Effector memory CD4-positive, alpha-beta T cell (primary cell): Measurements from ENCODE around the gene PRRG3.
A peak's percentile ranks its signal among the peaks of the same experiment; 100 is the strongest.

Experiments
- DNase-seq, 3 donors: peaks; one replicate each; pipeline ENCODE4 v3.0.0-alpha.2; 2020
- H3K27ac ChIP-seq: 2 replicates; pipeline ENCODE4 v1.7.0; 2013; ENCODE audit warnings: mild to moderate bottlenecking, low read length, moderate library complexity; ENCODE audit not compliant: insufficient read depth, poor library complexity, severe bottlenecking
- H3K27me3 ChIP-seq: replicated peaks from 2 replicates; pipeline ENCODE4 v1.7.0; 2013; ENCODE audit warnings: mild to moderate bottlenecking, low read length; ENCODE audit not compliant: insufficient read depth, control insufficient read depth, poor library complexity, severe bottlenecking
- H3K36me3 ChIP-seq: 2 replicates; pipeline ENCODE4 v1.7.0; 2013; ENCODE audit warnings: mild to moderate bottlenecking, low read length, moderate library complexity; ENCODE audit not compliant: control insufficient read depth, insufficient read depth
- H3K4me1 ChIP-seq: 2 replicates; pipeline ENCODE4 v1.7.0; 2013; ENCODE audit warnings: low read length, mild to moderate bottlenecking; ENCODE audit not compliant: control insufficient read depth, insufficient read depth, poor library complexity, severe bottlenecking
- H3K4me3 ChIP-seq: 2 replicates; pipeline ENCODE4 v1.7.0; 2013; ENCODE audit warnings: low read length, low read depth, mild to moderate bottlenecking; ENCODE audit not compliant: insufficient read depth, poor library complexity, severe bottlenecking
- H3K9me3 ChIP-seq: 2 replicates; pipeline ENCODE4 v1.7.0; 2013; ENCODE audit warnings: mild to moderate bottlenecking, low read length, moderate library complexity; ENCODE audit not compliant: control insufficient read depth
- total RNA-seq, 3 donors: gene quantifications; one replicate each; lab custom pipeline; 2026; lab: John Stamatoyannopoulos, UW

The PRRG3 gene
- 0 reads per million in 3 donors for total RNA-seq

DNA sequence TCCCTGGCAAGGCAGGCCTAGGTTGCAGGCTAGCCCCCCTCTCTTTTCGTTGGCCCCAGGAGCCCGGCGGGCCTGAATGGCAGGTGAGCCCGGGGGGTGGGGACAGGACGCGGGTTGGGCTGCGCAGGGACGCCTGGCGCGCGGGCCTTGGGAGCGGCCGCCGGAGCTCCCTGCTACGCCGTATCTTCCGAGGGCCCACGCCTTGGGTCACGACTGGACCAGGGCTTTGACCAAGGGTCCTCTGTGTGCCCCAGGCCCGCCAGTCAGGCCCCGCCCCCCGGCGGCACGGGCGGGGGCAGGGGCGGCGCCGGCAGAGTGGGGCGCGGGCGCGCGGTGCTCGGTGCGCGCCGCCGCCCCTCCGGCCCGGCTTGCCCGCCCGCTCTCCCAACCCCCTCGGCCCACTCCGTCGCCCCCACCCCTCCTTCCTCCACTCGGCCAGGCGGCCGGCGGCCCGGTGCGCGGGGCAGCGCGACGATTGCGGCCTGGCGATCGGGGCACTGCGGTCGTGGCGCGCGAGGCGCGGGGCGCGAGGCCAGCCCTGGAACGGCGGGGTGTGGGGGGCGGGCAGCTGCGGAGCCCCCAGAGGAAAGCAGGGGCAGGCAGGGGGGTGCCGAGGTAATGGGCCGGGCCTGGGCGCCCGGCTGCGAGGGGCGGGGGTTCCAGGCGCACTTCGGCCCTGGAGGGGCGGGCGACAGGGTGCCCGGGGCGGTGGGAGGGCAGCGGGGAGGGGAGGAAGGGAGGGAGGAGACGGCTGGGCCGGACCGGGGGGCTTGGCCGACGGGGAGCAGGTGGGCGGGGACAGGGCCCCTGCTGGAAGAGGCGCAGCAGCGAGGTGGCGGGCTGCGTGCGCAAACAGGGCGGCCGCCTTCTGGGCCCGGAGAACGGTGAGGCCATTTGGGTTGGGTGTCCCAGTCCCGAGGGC lies at the start of gene PRRG3:
Gene PRRG3 (plus strand): TSS at position 798 of the 922 bp plus-strand sequence. CDS start 3,357 bp downstream, outside the sequence.
- no peak for DNase-seq
- H3K27ac ChIP-seq, result no peak within 1 kb of the TSS
- no peaks in the 10 kb centered on the region for H3K4me1 ChIP-seq
- H3K9me3 ChIP-seq, result no peaks in the 10 kb centered on the region
- H3K36me3 ChIP-seq, result no peaks in the 10 kb centered on the region
- H3K4me3 ChIP-seq, result no peak within 1 kb of the TSS
- H3K27me3 ChIP-seq, result no peaks in the 10 kb centered on the region

DNA sequence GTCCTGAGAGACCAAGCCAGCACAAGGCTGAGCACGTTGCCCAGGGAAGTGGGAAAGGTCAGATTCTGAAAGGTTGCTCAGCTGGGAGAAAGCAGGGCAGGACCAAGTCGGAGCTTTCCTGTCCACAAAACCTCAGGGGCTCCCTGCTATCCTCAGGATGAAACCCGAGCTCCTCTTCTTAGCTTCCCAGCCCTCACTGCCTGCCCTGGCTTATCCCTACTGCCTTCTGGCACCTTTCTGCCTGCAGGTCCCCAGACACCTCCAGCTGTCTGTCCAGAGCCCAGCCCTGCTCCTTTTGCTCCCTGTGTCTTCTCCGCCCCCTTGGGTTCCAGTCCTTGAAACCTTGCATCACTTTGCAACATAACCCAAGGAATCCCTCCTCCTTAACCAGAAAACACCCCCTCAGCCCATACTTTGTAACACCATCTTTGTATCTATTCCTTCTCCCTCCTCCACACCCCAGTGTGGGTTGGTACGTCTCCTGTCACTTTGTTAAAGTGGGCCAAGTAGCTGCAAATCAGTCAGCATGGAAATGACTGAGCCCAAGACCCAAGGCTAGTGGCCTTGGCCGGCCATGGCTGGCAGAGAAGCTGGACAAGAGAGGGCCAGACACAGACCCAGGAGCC lies 20.0 kb upstream of the PRRG3 start:
- Histone ChIP-seq H3K27ac (no peak overlapping the region), H3K9me3 (no peaks in the 10 kb centered on the region), H3K36me3 (no peaks in the 10 kb centered on the region), H3K27me3 (no peaks in the 10 kb centered on the region), H3K4me1 (no peaks in the 10 kb centered on the region), H3K4me3 (no peak overlapping the region)
- no peak for DNase-seq

DNA sequence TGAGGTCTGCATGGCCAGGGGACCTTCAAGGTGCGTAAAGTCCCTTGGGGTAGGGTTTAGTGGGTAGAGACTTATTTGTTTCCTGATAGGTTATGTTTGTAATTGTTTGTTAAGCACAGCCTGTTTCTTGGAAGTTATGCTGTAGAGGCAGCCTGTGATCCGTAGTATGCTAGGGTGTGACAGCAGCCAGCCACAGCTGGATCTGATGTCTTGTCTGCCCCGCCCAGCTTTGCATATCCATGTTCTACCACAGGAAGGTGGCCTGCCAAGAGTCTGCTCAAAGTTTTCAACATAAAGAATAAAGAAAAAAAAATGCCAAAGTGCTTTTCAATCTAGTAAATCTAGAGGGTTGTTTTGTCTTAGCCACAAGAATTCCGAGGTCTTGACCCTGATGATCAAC lies 19.1 kb upstream of the PRRG3 start:
- Histone ChIP-seq H3K36me3 (no peaks in the 10 kb centered on the region), H3K27me3 (no peaks in the 10 kb centered on the region), H3K4me3 (no peak overlapping the region), H3K27ac (no peak overlapping the region), H3K9me3 (no peaks in the 10 kb centered on the region), H3K4me1 (no peaks in the 10 kb centered on the region)
- no peak for DNase-seq

DNA sequence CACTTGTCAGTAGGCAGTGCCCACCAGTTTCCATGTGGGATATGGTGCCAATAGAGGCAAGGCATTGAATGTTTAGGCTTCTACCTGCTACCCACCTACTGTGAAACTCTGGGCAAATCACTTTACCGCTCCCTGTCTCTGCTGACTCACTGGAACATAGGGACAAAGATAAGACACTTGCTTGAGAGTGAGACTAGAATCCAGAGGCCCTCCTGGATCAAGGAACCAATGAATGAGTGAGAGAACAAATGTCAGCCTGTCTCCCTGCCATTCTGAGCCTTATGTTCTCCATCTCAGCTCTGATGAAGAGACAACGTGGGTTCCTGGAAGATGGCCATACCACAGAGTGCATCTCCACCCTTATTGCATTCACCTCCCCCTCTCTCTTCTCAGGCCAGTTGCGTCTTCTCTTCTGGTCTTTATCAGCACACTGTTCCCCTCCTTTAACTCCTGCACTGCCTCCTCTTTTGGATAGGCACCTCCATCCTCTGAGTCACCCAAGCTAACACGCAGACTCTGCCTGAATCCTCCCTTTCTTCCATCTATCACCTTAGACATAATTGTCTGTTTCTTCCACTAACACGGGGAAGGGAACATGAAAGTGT lies 15.4 kb upstream of the PRRG3 start:
- Histone ChIP-seq H3K4me1 (no peaks in the 10 kb centered on the region), H3K27ac (no peak overlapping the region), H3K36me3 (no peaks in the 10 kb centered on the region), H3K27me3 (no peaks in the 10 kb centered on the region), H3K9me3 (no peaks in the 10 kb centered on the region), H3K4me3 (no peak overlapping the region)
- no peak for DNase-seq

DNA sequence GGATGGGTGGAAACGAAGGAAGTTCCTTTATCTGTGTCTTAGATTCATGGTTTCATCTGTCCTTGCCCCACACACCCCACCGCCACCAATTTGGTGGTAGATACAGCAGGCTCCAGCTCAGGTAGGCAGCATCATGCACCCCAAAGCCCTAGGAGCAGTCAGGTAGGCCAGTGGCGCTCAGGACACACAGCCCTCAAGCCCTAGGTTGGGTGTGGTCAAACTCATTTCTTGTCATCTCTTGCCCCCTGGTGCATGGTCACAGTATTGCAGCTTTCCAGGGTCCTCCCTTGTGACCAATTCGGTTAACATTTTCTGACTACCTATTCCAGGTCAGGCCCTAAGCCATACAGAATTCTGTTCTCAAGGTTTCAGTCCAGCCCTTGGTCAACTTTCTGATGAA lies 14.5 kb upstream of the PRRG3 start:
- Histone ChIP-seq H3K9me3 (no peaks in the 10 kb centered on the region), H3K36me3 (no peaks in the 10 kb centered on the region), H3K4me3 (no peak overlapping the region), H3K27me3 (no peaks in the 10 kb centered on the region), H3K27ac (no peak overlapping the region), H3K4me1 (no peaks in the 10 kb centered on the region)
- peak; percentile 6 to 31 (median 6) for DNase-seq

DNA sequence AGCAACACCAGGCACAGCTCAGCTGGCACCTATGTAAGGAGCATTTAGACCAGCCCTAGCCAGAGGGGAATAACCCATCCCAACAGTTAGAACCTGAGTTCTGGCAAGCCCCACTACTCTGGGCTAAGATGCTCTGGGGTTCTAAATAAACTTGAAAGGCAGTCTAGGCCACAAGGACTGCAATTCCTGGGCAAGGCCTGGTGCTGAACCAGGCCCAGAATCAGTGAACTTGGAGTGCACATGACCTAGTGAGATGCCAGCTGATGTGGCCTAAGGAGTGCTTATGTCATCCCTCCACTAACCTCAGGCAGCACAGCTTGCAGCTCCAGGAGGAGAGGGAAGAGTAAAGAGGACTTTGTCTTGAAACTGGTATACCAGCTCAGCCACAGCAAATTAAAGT lies 7.6 kb upstream of the PRRG3 start:
- DNase-seq, result no peak
- no peaks in the 10 kb centered on the region for H3K9me3 ChIP-seq
- H3K4me3 ChIP-seq, result no peak overlapping the region
- no peaks in the 10 kb centered on the region for H3K36me3 ChIP-seq
- no peaks in the 10 kb centered on the region for H3K27me3 ChIP-seq
- no peaks in the 10 kb centered on the region for H3K4me1 ChIP-seq
- no peak overlapping the region for H3K27ac ChIP-seq

DNA sequence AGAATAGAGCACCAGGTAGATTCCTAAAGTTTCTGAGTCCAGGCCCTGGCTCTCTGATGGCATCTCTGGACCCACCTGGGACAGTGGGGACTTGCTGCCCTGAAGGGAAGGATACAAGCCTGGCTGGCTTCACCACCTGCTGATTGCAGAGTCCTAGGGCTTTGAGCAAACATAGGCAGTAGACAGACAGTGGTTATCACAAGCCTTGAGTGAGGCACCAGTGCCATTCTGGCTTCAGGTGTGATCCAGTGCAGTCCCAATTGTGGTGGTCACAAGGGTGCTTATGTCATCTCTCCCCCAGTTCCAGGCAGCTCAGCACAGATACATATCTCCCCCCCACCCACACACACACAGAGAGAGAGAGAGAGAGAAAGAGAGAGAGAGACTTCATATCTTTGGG lies 6.6 kb upstream of the PRRG3 start:
- H3K9me3 ChIP-seq, result no peaks in the 10 kb centered on the region
- no peaks in the 10 kb centered on the region for H3K4me1 ChIP-seq
- no peaks in the 10 kb centered on the region for H3K36me3 ChIP-seq
- no peaks in the 10 kb centered on the region for H3K27me3 ChIP-seq
- no peak overlapping the region for H3K4me3 ChIP-seq
- no peak for DNase-seq
- no peak overlapping the region for H3K27ac ChIP-seq

DNA sequence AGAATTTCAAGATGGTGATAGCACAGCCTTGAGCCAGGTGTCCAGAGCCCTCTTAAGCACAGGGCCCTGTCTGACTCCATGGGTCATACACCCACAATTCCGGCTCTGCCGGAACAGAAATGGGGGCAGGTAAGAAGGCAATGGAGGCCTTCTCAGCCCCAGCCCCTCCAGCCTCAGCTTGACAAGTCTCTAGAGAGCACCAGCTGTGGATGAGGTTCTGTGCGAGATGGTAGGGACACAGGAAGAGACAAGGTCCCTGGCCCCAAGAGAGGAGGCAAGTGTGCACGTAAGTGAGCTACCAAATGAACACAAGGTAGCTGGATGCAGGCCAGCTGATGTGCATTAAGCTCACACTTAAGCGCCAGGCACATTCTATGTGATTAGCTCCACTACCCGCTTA lies 2.4 kb upstream of the PRRG3 start:
- Histone ChIP-seq H3K4me3 (no peak overlapping the region), H3K27me3 (no peaks in the 10 kb centered on the region), H3K27ac (no peak overlapping the region), H3K4me1 (no peaks in the 10 kb centered on the region), H3K9me3 (no peaks in the 10 kb centered on the region), H3K36me3 (no peaks in the 10 kb centered on the region)
- no peak for DNase-seq

DNA sequence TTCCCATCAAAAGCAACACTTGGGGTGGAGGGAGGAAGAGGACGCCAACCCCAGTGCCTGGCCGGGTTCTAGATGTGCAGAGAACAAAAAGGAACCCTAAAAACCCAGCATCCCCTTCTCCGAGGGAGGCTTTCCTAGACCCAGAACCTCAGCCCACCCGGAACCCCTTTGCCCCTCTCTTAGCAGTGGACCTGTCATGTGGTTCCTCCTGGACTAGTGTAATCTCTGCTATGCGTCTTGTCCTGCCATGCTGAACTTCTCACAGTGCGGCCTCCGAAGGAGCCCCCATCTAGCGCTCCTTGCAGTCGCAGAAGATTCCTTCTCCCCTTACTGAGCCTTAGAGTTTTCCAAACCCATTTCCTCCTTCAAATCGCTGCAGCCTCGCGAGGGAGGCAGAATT lies 1.1 kb upstream of the PRRG3 start:
- Histone ChIP-seq H3K4me3 (no peak overlapping the region), H3K36me3 (no peaks in the 10 kb centered on the region), H3K27me3 (no peaks in the 10 kb centered on the region), H3K4me1 (no peaks in the 10 kb centered on the region), H3K27ac (no peak overlapping the region), H3K9me3 (no peaks in the 10 kb centered on the region)
- no peak for DNase-seq
